ENCODE data around the gene RUNDC3A. TPM values are rescaled to one million over a fixed set of nuclear protein-coding genes. Genes with fewer than 3 reads are reported as not detected.
A peak's percentile ranks its signal among the peaks of the same experiment; 100 is the strongest.

Gene RUNDC3A
- polyA plus RNA-seq, 4 donors = 1.1 to 6.8 (median 3.8) TPM

DNA sequence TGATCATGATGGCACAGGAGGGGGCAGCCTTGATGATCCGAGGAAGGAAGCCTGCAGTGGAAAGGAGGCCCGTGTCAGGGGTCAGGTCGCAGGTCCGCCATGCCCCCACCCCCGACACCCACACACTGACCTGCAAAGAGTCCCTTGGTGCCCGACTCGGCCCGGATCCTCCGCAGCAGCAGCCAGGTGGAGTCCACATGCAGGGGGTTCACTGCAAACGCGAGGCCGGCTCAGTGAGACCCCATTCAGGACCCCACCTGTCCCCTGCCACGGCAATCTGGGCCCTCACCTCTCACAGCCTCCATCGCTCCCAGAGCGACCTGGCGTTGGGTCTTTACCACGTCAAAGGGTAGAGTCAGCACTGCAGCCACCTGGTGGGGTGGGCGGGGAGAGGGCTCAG, 11.7 kb downstream of the RUNDC3A start:
- FAIRE-seq = no peak
- H3K9me3 ChIP-seq (ENCODE audit: control insufficient read depth in 2 of 2, insufficient read depth in 1 of 2, low read depth in 1 of 2, low read length in 1 of 2) = no peaks in the 10 kb centered on the region
- peaks cover 10 to 30% (median 13%) of the 10 kb centered on the region in 3 donors for H3K27me3 ChIP-seq (ENCODE audit: control insufficient read depth in 3 of 3, insufficient read depth in 3 of 3, low read length in 3 of 3)
- DNase-seq = no peak
- H3K4me1 ChIP-seq (ENCODE audit: control insufficient read depth in 3 of 3, insufficient read depth in 2 of 3, low read depth in 1 of 3, low read length in 2 of 3) = peaks cover 0 to 9% (median 5%) of the 10 kb centered on the region in 3 donors
- H3K27ac ChIP-seq (ENCODE audit: low read depth in 1 of 3, low read length in 2 of 3) = no peak overlapping the region
- WGBS, 3 donors = 85 to 88% (median 86%) methylated on average over 14 to 18 of the region's 18 CpGs
- no peak overlapping the region for H3K4me3 ChIP-seq (ENCODE audit: low read depth in 1 of 3, low read length in 3 of 3)
- H3K36me3 ChIP-seq (ENCODE audit: control insufficient read depth in 3 of 3, insufficient read depth in 2 of 3, low read depth in 1 of 3, low read length in 3 of 3) = peaks cover 4 to 47% (median 11%) of the 10 kb centered on the region in 3 donors

DNA sequence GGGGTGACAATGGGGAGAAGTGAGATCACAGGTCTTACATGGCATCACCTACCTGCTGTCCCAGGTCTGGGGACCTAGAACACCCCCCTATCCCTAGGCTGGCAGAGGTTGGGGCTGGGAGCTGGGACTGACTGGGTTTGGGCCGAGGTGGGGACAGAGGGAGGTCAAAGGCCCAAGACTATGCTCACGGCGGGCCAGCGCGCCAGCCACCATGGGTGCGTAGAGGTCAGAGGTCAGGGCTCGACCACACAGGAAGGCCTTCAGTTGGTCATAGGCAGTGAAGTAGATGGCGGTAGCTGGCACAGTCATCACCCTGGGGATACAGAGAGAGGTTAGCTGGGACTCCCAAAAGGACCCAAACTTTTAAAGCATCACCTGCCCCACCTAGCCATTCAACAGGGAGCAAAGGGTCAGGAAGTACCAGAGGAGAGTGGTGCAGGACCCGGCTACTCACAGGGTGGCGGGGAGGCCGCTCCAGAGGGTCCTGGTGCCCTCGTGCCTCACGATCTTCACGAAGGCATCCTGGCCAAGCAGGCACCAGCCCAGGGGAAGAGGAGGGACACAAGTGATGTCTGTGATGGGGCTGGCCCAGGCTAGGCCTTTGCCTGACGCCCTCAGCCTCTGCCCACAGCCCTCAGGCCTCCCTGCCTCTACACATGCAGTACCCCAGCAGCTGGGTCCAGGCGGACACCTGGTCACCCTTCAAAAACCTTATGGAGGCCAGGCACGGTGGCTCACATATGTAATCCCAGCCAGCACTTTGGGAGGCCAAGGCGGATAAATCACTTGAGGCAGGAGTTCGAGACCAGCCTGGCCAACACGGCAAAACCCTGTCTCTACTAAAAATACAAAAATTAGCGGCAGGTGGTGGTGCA, 13.1 kb downstream of the RUNDC3A start:
- FAIRE-seq = no peak
- no peak for DNase-seq
- H3K27ac ChIP-seq (ENCODE audit: low read depth in 1 of 3, low read length in 2 of 3) = no peak overlapping the region
- no peaks in the 10 kb centered on the region for H3K9me3 ChIP-seq (ENCODE audit: control insufficient read depth in 2 of 2, insufficient read depth in 1 of 2, low read depth in 1 of 2, low read length in 1 of 2)
- H3K4me3 ChIP-seq (ENCODE audit: low read depth in 1 of 3, low read length in 3 of 3) = no peak overlapping the region
- peaks cover 4 to 45% (median 11%) of the 10 kb centered on the region in 3 donors for H3K36me3 ChIP-seq (ENCODE audit: control insufficient read depth in 3 of 3, insufficient read depth in 2 of 3, low read depth in 1 of 3, low read length in 3 of 3)
- H3K4me1 ChIP-seq (ENCODE audit: control insufficient read depth in 3 of 3, insufficient read depth in 2 of 3, low read depth in 1 of 3, low read length in 2 of 3) = peaks cover 0 to 5% (median 0%) of the 10 kb centered on the region in 3 donors
- WGBS, 3 donors = 87 to 92% (median 91%) methylated on average over 18 to 21 of the region's 21 CpGs
- H3K27me3 ChIP-seq (ENCODE audit: control insufficient read depth in 3 of 3, insufficient read depth in 3 of 3, low read length in 3 of 3) = peaks cover 0 to 16% (median 6%) of the 10 kb centered on the region in 3 donors

DNA sequence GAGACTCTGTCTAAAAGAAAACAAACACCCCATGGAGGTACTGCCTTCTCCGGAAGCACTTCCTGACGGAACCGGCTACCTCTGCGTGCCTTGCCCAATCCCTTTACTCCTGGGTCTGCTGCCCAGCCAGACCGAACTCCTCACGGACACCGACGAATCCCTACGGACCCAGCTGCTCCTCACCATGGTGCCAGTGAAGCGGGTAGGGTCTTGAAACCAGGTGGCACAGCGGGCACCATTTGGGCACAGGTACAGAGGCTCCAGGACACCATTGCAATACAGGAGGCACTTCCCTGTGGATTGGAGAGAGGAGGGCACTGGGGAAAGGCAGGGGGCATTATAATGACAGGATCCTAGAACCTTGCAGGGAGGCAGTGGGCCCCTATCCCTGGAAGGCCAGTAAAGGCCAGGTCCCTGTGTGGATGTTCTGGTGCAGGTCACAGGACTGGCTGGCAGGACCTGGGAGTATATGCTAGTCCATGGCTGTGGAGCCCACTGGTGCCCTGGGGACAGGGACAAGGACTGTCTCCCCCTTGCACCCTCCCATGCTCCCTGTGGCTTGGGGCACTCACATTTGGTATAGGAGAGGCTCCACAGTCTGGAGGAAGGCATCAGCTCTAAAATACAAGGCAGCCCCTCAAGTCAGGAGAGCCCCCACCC, 14.0 kb downstream of the RUNDC3A start:
- Histone ChIP-seq H3K9me3 (ENCODE audit: control insufficient read depth in 2 of 2, insufficient read depth in 1 of 2, low read depth in 1 of 2, low read length in 1 of 2) (no peaks in the 10 kb centered on the region), H3K4me1 (ENCODE audit: control insufficient read depth in 3 of 3, insufficient read depth in 2 of 3, low read depth in 1 of 3, low read length in 2 of 3) (peaks cover 0 to 5% (median 4%) of the 10 kb centered on the region in 3 donors), H3K36me3 (ENCODE audit: control insufficient read depth in 3 of 3, insufficient read depth in 2 of 3, low read depth in 1 of 3, low read length in 3 of 3) (peaks cover 4 to 45% (median 11%) of the 10 kb centered on the region in 3 donors), H3K27me3 (ENCODE audit: control insufficient read depth in 3 of 3, insufficient read depth in 3 of 3, low read length in 3 of 3) (peaks cover 0 to 8% (median 0%) of the 10 kb centered on the region in 3 donors), H3K27ac (ENCODE audit: low read depth in 1 of 3, low read length in 2 of 3) (no peak overlapping the region), H3K4me3 (ENCODE audit: low read depth in 1 of 3, low read length in 3 of 3) (no peak overlapping the region)
- FAIRE-seq (no peak), DNase-seq (no peak)
- 94 to 96% (median 95%) methylated on average over 11 of the region's 11 CpGs for WGBS, 3 donors

DNA sequence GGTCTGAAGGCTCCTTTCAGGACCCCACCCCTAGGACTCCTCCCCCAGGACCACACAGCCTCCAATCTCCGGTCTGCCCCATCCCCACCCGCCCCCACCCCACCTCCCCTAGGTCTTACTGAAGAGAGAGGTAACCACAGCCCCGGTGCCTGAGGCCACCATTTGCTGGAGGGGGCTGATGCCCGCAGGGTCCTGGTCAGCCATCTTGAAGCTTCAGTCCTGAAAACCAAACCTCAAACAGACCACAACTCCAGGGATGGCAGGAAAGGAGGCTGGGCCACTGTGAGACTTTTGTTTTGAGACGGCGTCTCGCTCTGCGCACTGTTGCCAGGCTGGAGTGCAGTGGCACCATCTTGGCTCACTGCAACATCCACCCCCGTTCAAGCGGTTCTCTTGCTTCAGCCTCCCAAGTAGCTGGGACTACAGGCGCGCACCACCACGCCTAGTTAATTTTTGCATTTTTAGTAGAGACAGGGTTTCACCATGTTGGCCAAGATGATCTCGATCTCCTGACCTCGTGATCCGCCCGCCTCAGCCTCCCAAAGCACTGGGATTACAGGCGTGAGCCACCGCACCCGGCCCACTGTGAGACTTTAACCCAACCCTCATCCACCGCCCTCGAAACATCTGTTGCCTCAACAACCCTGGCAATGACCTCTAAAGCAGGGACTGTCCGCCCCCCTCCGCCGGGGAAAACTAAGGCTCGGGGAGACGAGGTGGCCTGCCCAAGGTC, 15.1 kb downstream of the RUNDC3A start:
- no peak for FAIRE-seq
- Histone ChIP-seq H3K4me3 (ENCODE audit: low read depth in 1 of 3, low read length in 3 of 3) (peak overlapping the region; percentile 86 to 93 (median 92)), H3K4me1 (ENCODE audit: control insufficient read depth in 3 of 3, insufficient read depth in 2 of 3, low read depth in 1 of 3, low read length in 2 of 3) (peaks cover 0 to 5% (median 4%) of the 10 kb centered on the region in 3 donors), H3K27me3 (ENCODE audit: control insufficient read depth in 3 of 3, insufficient read depth in 3 of 3, low read length in 3 of 3) (no peaks in the 10 kb centered on the region), H3K36me3 (ENCODE audit: control insufficient read depth in 3 of 3, insufficient read depth in 2 of 3, low read depth in 1 of 3, low read length in 3 of 3) (peaks cover 4 to 41% (median 11%) of the 10 kb centered on the region in 3 donors), H3K27ac (ENCODE audit: low read depth in 1 of 3, low read length in 2 of 3) (peak overlapping the region in 2 of 3 donors; percentile 75 to 80), H3K9me3 (ENCODE audit: control insufficient read depth in 2 of 2, insufficient read depth in 1 of 2, low read depth in 1 of 2, low read length in 1 of 2) (no peaks in the 10 kb centered on the region)
- DNase-seq = no peak
- WGBS, 3 donors = 50 to 58% (median 55%) methylated on average over 26 to 27 of the region's 27 CpGs

DNA sequence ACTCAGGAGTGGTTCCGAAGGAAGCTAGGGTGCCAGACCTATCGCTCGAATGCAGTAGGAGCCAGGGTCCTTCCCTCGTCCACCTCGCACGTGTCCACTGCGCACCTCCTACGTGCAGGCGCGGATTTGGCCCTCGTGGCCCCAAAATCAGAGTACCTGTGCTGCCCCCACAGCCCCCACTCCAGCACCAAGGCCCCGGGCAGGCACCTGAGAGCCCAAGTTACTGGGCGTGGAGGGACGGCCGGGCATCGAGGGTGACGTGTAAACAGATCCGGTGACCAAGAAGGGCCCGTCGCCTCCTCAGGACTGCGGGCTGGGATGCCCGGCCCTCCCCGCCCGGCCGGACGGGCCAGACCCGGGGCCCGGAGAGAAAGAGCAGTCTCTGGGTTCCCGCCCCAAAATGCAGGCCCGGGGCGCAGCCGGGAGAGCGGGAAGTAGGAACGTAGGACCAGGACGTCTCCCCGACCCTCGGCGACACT, 15.7 kb downstream of the RUNDC3A start:
- DNase-seq = peak in 1 of 2 donors; percentile 38
- Histone ChIP-seq H3K4me1 (ENCODE audit: control insufficient read depth in 3 of 3, insufficient read depth in 2 of 3, low read depth in 1 of 3, low read length in 2 of 3) (peaks cover 0 to 5% (median 4%) of the 10 kb centered on the region in 3 donors), H3K9me3 (ENCODE audit: control insufficient read depth in 2 of 2, insufficient read depth in 1 of 2, low read depth in 1 of 2, low read length in 1 of 2) (no peaks in the 10 kb centered on the region), H3K36me3 (ENCODE audit: control insufficient read depth in 3 of 3, insufficient read depth in 2 of 3, low read depth in 1 of 3, low read length in 3 of 3) (peaks cover 4 to 36% (median 11%) of the 10 kb centered on the region in 3 donors), H3K27me3 (ENCODE audit: control insufficient read depth in 3 of 3, insufficient read depth in 3 of 3, low read length in 3 of 3) (no peaks in the 10 kb centered on the region), H3K27ac (ENCODE audit: low read depth in 1 of 3, low read length in 2 of 3) (peak overlapping the region; percentile 51 to 80 (median 75)), H3K4me3 (ENCODE audit: low read depth in 1 of 3, low read length in 3 of 3) (peak overlapping the region; percentile 86 to 93 (median 92))
- 1 to 2% (median 2%) methylated on average over 22 to 38 of the region's 38 CpGs for WGBS, 3 donors
- FAIRE-seq = no peak

DNA sequence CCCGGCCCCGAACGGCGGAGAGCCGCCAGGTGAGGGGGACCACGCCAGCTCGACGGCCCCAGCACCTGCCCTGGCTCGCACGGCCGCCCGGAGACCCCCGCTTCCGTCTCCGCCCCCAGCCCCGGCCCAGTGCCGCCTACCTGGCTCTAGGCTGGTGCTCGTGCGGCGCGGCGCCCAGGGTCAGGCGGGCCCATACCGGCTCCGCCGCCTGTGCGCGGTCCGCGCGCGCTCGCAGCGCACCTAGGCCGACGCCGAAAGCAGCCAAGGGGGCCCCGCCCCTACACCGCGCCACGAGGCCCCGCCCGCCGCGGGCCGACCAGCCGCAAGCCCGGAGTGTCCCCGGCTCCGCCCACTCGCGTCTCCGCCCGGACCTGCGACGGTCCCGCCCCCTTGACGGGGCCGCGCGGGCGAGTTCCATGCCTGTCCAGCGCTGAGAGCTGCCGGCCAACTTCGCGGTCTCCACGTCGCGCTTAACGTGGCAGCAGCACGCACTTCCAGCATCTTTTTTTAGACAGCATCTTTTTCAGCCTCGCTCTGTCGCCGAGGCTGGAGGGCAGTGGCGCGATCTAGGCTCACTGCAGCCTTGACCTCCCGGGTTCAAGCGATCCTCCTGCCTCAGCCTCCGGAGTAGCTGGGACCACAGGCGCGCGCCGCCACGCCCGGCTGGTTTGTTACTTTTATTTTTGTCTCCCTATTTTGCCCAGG, 16.3 kb downstream of the RUNDC3A start, which contains the start of gene SLC25A39:
Gene SLC25A39, minus strand, starts transcription at position 253 of the 705 bp plus-strand sequence. CDS start 1,261 bp downstream, outside the sequence.
- H3K4me3 ChIP-seq (ENCODE audit: low read depth in 1 of 3, low read length in 3 of 3) = peak within 1 kb of the TSS; percentile 86 to 93 (median 92)
- peaks cover 4 to 30% (median 7%) of the 10 kb centered on the region in 3 donors for H3K36me3 ChIP-seq (ENCODE audit: control insufficient read depth in 3 of 3, insufficient read depth in 2 of 3, low read depth in 1 of 3, low read length in 3 of 3)
- DNase-seq (peak; percentile 94 to 98), FAIRE-seq (no peak)
- H3K9me3 ChIP-seq (ENCODE audit: control insufficient read depth in 2 of 2, insufficient read depth in 1 of 2, low read depth in 1 of 2, low read length in 1 of 2) = no peaks in the 10 kb centered on the region
- H3K27me3 ChIP-seq (ENCODE audit: control insufficient read depth in 3 of 3, insufficient read depth in 3 of 3, low read length in 3 of 3) = no peaks in the 10 kb centered on the region
- peaks cover 0 to 5% (median 4%) of the 10 kb centered on the region in 3 donors for H3K4me1 ChIP-seq (ENCODE audit: control insufficient read depth in 3 of 3, insufficient read depth in 2 of 3, low read depth in 1 of 3, low read length in 2 of 3)
- H3K27ac ChIP-seq (ENCODE audit: low read depth in 1 of 3, low read length in 2 of 3) = peak within 1 kb of the TSS; percentile 86 to 98 (median 95)
- 0 to 1% (median 0%) methylated on average over 64 to 85 of the region's 85 CpGs for WGBS, 3 donors

DNA sequence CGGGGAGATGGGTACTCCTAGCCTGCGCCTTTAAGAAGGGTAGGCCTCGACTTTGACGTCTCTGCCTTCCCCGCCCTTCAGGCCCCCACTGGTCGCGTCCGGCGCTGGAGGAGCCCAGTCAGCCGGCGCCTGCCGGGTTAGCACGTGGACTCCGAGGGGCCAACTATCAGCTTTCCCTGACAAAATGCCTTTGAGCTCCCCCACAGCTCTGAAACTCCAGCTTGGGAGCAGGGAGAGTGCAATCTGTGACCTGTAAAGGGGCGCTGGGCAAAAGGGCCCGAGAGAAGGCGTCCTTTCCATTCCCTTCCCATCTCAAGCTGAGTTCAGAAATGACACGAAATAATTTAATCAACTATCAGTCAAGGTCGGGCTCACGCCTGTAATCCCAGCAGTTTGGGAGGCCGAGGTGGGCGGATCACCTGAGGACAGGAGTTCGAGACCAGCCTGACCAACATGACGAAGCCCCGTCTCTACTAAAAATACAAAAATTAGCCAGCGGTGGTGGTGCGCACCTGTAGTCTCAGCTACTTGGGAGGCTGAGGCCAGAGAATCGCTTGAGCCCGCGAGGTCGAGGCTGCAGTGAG, 18.6 kb downstream of the RUNDC3A start:
- H3K36me3 ChIP-seq (ENCODE audit: control insufficient read depth in 3 of 3, insufficient read depth in 2 of 3, low read depth in 1 of 3, low read length in 3 of 3) = peaks cover 0 to 8% (median 0%) of the 10 kb centered on the region in 3 donors
- H3K9me3 ChIP-seq (ENCODE audit: control insufficient read depth in 2 of 2, insufficient read depth in 1 of 2, low read depth in 1 of 2, low read length in 1 of 2) = no peaks in the 10 kb centered on the region
- H3K27ac ChIP-seq (ENCODE audit: low read depth in 1 of 3, low read length in 2 of 3) = peak overlapping the region in 2 of 3 donors; percentile 25 to 52
- peak overlapping the region in 2 of 3 donors; percentile 20 to 86 for H3K4me3 ChIP-seq (ENCODE audit: low read depth in 1 of 3, low read length in 3 of 3)
- DNase-seq (peak; percentile 97 to 98), FAIRE-seq (no peak)
- peaks cover 0 to 5% (median 4%) of the 10 kb centered on the region in 3 donors for H3K4me1 ChIP-seq (ENCODE audit: control insufficient read depth in 3 of 3, insufficient read depth in 2 of 3, low read depth in 1 of 3, low read length in 2 of 3)
- H3K27me3 ChIP-seq (ENCODE audit: control insufficient read depth in 3 of 3, insufficient read depth in 3 of 3, low read length in 3 of 3) = no peaks in the 10 kb centered on the region
- WGBS, 3 donors = 20 to 24% (median 23%) methylated on average over 31 of the region's 31 CpGs

Data from small intestine (tissue), 7 donors.